Myocyte (in vitro differentiated cells): ENCODE results near the gene CFAP53. TPM values are rescaled to one million over a fixed set of nuclear protein-coding genes. Genes with fewer than 3 reads are reported as not detected.

Experiments used
- DNase-seq: peaks from one replicate; pipeline ENCODE4 v3.0.0-alpha.2; 2012; ENCODE audit warnings: low read depth
- total RNA-seq: library from RNA; depleted of rRNA; stranded (reverse); fragments of >200 nt; gene quantifications from 2 replicates; pipeline ENCODE4 v1.2.3, GENCODE V29; 2014

The CFAP53 gene
- total RNA-seq, 1 donor from 2014 or later = 0.27 TPM

DNA sequence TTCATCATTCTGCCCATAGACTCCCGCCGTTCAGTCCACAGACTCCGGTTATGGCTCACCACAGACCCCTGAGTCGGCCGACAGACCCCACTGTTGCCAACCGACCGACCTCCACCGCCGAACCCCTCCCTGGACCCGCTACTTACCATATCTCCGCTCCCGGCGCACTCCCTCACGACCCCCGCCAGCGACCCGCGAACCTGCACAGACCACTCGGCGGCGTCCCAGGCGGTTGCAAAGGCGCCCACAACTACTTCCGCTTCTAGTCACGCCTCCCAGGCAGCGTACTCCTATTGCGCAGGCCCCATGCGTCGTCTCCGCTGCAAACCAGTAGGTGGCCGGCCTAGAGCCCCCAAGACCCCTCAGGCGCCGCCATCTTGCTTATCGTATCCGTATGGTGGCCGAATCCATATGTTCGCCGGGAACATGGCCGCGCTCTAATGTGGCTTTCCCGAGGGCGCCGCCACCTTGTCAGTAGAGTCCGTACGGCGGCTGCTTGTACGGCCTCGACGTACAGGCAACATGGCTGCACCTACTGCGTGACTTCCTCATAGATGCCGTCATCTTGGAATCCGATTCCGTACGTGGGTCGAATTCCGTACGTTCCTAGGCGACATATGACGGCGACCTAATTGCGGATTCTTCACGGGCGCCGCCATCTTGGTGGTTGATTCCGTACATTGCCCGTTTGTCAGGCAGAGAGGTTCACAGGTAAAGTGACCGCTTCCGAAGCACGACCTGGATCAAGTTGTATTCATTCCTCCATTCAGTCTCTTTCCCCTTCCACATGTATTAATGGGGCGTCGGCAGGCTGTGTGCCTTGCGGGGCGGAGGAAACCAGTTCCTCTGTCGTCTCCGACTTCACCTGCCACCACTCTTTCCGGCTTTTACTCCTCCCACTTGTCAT lies 21.4 kb upstream of the CFAP53 start, which contains the start of gene CXXC1:
Gene CXXC1 (minus strand): TSS at position 252 of the 907 bp plus-strand sequence. CDS start 103 bp downstream, at position 149.
- peak; percentile 99 for DNase-seq

DNA sequence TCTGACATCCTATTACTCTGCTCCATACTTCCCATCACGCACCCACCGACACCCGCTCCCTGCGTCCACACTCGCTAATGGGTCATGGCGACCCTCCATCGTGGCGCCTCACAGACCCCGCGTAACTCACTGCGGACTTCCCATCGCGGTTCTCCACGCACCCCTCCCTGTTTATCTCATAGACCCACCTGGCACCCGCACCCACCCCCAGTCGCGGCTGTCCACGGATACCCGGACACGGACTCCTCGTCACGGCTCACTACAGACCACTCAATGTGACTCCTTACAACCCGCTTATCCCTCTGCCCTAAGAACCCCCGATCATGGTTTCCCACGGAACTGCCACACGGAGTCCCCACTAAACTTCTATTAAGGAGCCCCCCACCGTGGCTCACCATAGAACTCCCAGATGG lies 20.7 kb upstream of the CFAP53 start:
- no peak for DNase-seq

DNA sequence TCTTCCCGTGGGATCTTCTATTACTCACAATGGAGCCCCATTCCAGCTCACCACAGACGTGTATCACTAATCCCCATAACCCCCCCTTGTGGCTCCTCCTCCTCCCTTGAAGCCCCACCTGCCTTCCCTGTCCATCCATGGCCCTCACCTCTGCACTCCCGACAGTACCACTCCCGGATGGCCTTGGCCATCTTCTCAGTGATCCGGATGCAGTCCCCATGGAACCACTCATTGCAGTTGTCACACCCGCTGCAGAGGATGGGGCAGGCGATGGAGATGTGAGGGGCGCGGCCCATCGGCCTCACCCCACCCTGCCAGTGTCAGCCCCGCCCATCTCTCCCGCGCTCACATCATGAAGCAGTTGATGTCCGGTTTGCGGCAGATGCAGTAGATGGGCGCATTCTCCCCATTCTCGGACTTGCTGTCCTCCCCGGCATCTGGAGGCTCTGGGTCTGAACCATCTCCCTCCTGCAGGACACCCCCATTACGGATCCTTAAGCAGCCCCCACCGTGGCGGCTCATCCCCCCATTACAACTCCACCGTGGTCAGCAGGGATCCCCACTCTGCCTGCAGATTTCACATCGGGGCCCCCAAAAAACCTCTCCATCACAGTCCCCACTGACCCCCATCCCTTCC lies 20.2 kb upstream of the CFAP53 start:
- peak; percentile 17 for DNase-seq

DNA sequence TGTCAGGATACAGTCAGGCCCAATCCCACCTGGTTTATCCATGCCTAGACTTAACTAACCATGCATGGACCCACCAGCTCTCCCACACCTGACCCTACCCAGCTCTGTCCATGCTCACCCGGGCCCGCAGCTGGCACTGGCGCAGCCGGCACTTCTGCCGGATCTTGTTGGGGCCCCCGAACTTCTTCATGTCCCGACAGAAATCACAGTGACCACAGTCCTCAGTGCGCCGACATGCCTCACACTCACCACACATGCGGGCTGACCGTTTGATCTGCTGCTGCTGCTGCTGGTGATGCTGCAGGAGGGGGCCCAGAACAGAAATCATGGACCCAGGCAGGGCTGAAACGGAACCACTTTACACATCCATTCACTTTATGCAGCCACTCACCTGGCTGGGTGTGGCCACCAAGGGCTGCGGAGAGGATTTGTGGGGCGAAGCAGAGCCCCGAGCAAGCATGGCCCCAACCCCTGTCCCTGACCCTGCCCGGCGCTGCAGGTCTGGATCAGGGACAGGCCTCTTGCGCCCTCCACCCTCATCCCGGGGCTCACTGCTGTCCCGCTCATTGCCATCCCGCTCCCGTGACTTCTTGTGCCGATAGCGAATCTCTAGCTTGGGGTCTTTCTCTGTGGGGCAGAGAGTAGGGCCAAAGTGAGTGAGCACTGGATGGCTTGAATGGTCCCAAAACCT lies 19.5 kb upstream of the CFAP53 start:
- DNase-seq = no peak

DNA sequence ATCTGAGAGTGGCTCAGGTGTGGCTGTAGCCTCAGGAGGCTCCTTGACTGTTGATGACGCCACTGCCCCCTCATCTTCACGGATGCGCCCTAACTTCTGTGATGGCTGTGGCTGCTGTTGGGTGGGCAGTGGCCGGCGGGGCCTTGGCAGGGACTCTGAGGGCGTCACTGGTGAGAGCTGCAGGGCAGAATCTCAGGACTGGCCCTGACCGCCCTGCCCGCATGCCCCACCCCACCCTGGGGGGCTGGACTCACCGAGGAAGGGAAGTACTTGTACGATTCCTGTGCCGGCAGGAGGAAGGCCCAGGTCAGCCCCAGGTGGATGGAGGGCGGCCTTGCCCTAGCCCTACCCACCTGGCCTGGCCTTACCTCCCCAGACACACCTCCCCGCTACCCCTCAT lies 18.8 kb upstream of the CFAP53 start:
- DNase-seq = no peak

DNA sequence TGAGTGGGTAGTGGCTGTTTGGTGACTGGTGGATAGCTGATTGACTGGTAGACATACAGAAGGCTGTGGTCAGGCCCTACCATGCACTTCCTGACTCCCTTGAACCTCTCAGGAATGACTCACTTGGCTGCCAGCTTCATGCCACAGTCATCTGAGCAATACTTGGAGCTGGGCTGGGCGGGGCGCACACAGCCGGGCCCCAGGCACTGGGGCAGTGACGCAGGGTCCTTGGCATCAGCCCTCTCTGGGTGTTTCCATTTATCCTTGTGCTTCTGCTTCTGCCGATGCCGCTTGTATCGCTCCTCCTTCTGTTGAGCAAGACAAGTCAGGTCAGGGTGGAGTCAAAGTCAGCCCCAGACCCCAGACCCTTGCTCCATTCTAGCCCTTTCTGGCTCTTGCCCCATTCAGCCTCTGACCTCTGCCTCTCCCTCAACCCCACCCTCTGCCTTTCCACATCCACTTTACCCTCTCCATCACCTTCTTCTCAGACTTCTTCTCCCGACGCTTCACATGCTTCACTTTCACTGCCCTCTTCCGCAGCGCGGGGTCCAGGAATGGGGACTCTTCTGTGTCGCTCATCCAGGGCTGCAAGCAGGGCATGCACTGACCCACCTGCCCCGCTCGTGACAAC lies 18.1 kb upstream of the CFAP53 start:
- DNase-seq = peak; percentile 10

DNA sequence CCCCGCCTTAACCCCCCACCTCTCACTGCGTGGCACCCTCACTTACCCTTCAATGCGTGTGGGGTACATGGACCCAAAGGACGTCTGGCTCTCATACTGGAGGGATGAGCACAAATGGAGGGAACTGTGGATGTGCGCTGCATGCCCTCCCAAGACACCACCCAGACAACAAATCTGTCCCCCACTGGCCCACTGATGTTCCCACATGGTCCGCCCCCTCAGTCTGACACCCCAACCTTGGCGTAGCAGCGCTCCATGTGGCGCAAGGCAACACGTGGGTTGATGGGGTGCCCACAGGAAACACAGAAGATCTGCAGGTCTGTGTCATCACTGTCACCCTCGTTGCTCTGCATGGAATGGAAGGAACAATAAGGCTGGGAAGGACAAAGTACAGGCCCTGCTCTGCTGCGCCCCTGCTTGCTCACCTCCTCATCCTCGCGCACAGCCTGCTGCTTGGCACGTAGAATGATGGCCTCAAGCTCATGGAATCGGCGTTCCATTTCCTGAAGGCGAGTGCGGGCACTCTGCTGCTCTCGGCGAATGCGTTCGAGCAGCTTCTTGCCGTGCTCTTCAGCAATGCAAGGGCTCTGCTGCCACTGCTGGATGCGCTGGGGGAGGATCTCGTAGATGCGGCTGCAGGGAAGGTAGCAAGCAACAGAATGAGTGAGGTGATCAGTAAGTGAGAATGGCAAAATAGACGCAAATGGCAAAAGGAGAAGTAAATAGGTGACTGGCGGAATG lies 17.3 kb upstream of the CFAP53 start:
- DNase-seq = no peak

DNA sequence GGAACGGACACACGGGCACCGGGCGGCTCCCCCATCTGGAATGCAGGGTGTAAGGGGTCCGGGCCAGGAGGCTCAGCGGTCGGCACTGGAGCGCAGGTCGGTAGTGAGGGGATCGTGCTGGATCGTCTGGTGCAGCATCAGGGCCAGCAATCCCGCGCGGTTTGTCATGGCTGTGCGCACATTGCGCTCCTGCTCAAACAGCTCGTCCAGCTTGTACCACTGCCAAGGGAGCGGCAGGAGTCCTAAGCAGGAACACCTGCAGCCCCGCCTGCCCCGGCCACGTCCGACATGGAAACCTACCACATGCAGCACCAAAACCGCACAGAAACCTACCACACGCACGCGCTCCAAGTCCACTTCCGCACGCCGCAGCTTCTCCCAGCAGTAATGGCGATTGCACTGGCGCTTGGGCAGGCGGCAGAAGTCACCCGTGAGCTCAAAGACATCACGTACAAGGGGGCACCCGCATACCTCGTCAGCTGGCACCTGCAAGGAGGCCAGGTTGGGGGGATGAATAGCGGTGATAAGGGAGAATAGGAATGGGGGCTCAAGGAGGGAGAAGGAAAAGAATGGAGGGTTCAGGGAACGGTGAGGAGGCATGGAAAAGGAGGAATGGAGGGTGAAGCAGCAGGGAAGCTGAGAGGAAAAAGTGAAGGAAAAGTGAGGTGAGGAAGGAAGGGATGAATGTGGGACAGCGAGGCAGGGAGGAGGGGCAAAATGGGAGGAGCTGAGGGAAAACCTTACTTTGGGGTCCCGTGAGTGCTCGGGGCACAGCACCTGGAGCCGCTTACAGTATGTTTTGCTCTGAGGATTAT lies 16.4 kb upstream of the CFAP53 start:
- DNase-seq = no peak

DNA sequence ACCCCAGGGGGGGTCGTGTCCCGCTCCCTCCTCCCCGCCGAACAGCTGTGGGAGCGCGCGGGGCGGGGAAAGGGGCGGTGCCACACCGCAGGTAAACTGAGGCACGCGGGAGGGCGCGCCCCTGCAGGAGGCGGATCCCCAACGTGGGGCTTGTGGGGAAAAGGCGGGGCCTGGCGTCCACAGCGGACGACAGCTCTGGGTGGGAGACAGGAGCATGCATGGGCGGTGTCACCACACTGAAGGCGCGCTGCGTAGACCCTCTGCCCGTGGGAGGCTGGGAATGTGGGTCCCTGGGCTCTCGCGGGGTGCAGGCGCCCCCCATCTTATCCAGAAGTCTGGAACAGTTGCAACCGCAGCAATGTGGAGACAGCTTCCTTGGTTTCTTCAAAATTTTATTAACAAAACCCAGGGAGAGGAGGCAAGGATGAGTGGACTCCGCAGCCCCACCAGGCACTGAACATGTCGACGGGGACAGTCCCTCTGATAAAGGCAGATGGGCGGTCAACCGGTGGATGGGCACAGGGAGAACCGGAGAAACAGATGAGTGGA lies 15.8 kb upstream of the CFAP53 start:
- no peak for DNase-seq

DNA sequence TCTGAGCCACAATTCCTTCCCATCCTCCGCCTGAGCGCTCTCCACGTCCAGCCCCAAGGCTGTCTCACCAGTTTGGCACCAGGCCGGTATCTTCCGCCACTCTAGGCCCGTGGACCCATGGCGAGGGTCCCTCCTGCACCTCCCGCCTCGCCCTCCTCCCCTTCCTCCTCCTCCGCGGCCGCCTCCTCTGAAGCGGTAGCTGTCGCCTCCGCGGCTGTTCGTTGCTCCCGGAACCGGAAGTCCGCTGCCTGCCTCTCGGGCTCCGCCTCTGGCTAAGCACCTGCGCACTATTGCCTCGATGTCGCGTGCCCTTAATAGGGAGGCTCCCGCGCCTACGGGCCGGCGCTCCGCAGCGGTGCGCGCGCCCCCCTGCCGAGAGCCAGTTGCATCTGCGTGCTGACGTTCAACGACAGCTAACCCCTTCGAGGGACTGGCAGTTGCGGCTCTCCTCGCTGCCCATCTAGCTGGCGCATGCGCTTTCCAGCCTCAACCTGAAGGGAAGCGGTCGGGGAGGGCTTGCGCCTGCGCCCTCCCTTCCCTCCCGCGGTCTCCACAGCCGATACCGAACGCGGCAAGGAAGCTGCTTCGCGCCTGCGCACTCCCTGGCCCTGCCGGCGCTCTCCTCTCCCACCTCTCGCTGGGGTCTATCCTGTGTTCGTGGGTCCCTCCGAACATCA lies 15.1 kb upstream of the CFAP53 start, which contains the start of gene MBD1:
Gene MBD1 (minus strand): TSS at position 229 of the 677 bp plus-strand sequence. CDS start 1,531 bp downstream, outside the sequence.
- peak; percentile 97 for DNase-seq

DNA sequence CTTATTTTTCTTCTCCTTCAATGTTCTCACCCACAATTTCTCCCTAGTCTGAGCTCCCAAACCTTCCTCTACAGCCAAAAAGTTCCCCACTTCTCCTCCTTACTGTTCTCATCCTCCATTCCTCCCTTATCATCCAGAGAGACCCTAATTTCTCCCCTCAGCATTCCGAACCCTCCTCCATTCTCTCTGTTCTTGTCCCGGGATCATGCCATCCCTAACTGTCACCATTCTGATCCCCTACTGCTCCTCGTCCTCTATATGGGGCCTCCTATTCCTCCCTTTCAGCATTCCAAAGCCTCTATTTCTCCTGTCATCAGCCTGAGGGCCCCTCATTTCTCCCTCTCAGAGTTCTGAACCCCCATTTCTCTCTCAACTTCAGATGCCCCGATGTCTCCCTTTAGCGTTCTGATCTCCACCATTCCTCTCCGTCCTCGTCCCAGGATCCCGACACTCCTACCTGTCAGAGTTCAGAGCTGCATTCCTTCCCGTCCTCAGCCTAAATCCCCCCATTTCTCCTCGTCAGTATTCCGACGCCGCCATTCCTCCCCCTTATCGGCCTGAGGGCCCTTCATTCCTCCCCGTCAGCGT lies 14.5 kb upstream of the CFAP53 start:
- DNase-seq = no peak

DNA sequence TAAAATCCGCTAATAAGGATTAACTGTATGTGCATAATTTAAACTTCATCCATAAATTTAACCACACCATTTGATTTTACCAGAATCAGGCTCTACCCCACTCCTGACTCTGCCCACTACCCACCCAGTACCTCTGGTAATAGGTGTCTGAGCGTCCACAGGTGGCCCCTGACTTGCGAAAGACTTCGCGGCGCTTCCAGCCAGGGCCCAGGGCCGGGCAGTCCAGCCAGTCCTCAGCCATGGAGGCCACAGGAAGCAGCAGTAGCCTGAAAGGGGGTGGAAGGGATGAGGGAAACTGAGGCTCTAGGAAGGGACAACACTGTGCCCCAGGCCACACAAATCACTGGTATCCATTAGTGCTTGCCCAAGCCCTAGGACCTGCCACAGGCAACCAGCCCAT lies 13.5 kb upstream of the CFAP53 start:
- DNase-seq = no peak

DNA sequence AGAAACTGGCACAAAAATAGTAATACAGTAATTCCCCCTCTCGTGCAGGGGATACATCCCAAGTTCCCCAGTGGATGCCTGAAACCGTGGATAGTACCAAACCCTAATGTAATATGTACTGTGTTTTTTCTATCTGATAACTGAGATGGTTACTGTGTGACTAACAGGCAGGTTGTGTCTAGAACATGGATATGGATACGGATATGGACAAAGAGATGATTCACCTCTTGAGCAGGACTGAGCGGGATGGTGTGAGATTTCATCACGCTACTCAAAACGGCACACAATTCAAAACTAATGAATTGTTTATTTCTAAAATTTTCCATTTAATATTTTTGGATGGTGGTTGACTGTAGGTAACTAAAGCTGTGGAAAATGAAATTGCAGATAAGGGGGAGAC lies 11.6 kb upstream of the CFAP53 start:
- DNase-seq = peak; percentile 15

DNA sequence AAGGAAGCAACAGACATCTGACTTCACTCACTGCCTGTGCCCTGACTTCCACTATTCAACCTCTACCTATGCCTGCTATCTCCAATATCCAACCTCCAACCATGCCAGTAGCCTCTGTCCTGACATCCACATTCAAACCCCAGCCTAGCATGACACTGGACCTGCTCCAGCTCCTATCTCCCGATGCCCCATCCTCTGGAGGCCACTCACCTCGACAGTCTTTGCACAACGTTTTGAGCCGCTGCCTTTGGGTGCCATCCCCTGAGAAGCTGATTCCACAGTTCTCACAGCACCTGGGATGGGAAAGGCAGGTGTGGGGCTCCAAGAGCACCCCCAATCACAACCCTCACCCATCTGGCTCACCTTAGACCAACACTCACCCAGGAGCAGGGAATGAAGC lies 10.2 kb upstream of the CFAP53 start:
- DNase-seq = no peak

DNA sequence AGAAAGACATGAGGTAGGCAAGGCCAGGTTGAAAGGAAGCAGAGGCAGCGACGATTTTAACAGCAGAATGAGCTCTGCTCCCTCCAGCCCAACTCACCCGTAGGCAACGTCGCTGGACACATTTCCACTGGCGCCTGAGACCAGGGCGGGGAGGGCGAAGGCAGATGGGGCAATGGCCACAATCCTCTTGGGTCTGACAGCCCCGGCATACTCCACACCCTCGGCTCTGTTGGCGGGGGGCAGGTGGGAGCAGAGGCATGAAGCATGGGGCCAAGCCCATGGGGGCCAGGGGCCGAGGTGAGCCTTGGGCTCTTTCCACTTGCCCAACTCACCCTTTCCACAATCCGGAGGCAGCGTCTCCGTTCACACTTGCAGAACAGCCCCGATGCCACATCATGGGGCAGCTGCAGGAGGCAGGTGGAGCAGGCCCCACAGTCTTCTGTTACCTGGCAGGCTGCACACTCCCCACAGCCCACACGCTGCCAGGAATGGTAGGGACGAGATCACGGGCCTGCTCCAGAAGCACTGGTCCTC lies 9.3 kb upstream of the CFAP53 start:
- DNase-seq = no peak

DNA sequence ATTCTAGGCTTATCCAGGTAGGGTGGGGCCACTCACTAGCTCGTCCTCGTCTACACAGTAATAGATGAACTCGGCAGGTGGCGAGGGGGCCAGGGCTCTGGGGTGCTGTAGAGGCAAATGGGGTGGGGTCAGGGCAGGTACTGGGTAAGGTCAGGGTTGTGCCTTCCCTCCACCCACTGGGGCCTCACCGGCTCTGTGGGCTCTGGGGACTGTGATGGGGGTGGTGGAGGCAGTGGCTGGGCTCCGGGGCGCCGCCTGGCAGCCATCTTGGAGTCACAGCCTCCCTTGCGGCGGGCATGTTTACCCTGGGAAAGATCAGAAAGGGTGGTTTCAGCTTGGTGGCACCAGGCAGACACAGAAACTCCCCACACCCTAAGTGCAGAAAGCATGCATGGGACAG lies 8.6 kb upstream of the CFAP53 start:
- DNase-seq = no peak

DNA sequence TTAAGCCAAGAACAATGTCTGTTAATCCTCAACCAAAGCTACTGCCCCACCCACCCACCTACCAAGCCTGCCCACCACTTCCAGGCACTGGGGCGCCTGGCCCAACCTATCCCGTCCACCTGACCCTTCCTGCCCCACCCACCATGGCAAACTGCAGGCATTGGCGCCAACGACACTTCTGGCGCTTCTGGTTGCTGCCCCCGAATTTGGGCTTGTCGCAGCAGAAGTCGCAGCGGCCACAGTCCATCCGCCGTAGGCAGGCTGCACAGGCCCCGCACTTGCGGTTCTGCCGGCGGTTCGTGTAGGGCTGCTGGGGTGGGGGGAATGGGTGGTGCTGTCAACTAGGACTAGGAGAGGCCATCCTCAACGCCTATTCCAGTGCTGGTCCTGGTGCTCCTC lies 7.7 kb upstream of the CFAP53 start:
- no peak for DNase-seq
